ENCODE measurements around the gene CASP12. TPM values are rescaled to one million over a fixed set of nuclear protein-coding genes. Genes with fewer than 3 reads are reported as not detected.

Gene CASP12
- total and polyA plus RNA-seq, 4 donors = 0.46 to 1.7 (median 0.92) TPM

DNA sequence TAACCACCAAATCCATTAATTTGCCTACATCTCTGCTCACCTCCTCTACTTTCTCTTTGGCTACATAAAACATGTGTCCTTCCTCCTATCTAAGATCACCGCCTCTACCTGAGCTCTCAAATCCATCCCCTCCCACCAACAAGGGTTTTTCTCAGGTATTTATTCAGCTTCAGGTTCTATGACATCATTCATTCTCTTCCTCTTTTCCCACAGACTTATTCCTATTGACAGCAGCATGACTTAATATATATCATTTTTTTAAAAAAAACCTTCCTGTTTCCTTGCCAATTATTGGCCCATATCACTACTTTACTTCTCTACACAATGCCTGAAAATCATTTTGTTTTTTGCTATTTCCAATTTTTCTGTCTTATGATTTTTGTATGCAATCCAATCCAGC is 4.4 kb downstream of the CASP12 start:
- Histone ChIP-seq H3K9me3 (ENCODE audit: control insufficient read depth, insufficient read depth, low read length) (no peaks in the 10 kb centered on the region), H3K27me3 (ENCODE audit: control insufficient read depth, insufficient read depth, low read length) (no peaks in the 10 kb centered on the region), H3K27ac (ENCODE audit: low read depth, low read length) (no peak overlapping the region), H3K36me3 (ENCODE audit: control insufficient read depth, insufficient read depth, low read length) (no peaks in the 10 kb centered on the region), H3K4me1 (ENCODE audit: control insufficient read depth, insufficient read depth, low read length) (no peaks in the 10 kb centered on the region), H3K4me3 (ENCODE audit: low read depth, low read length) (no peak overlapping the region)
- WGBS (ENCODE audit: insufficient coverage) = 100% methylated on average over 1 of the region's 1 CpG
- DNase-seq (ENCODE audit: low read depth in 4 of 6, low spot score in 6 of 6) = no peak

DNA sequence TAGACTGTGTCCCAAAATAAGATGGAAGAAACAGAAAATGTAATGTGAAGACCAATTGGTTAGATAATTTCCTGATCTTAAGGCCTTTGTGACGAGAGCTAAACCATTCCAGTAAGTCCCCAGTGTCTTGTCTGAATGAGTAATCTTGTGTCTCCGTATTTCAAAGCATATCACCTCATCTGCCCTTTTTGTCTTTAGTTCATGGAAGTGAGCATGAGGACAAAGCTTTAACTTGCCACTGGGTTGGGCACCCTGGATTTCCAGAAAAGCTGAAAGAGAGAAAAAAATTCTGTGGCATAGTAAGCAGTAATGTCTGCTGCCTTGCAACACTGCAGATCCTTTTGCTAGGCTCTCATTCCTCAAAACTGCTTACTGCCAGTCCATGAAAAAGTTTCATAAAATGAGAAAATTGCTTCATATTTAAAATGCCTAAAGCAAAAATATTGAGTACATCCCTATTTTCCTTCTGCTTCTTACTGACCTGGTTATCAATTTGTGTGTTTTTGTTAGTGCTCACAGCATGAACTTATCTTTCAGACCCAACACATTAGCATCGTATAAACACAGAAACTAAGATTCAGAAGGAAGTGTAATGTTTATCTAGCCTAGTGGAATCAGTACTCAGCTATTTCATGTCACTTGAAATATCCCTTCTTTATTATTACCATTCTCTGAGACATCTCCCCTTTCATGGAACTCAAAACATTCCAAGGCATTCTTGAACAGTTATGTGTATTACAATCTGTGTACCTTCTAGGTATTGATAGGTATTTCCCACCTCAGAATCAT is 5.3 kb downstream of the CASP12 start:
- no peaks in the 10 kb centered on the region for H3K4me1 ChIP-seq (ENCODE audit: control insufficient read depth, insufficient read depth, low read length)
- no peak for DNase-seq (ENCODE audit: low read depth in 4 of 6, low spot score in 6 of 6)
- H3K9me3 ChIP-seq (ENCODE audit: control insufficient read depth, insufficient read depth, low read length) = no peaks in the 10 kb centered on the region
- no peaks in the 10 kb centered on the region for H3K36me3 ChIP-seq (ENCODE audit: control insufficient read depth, insufficient read depth, low read length)
- H3K27me3 ChIP-seq (ENCODE audit: control insufficient read depth, insufficient read depth, low read length) = no peaks in the 10 kb centered on the region
- H3K4me3 ChIP-seq (ENCODE audit: low read depth, low read length) = no peak overlapping the region
- no CpG with 5 or more reads among the region's 3 CpGs for WGBS (ENCODE audit: insufficient coverage)
- H3K27ac ChIP-seq (ENCODE audit: low read depth, low read length) = no peak overlapping the region

DNA sequence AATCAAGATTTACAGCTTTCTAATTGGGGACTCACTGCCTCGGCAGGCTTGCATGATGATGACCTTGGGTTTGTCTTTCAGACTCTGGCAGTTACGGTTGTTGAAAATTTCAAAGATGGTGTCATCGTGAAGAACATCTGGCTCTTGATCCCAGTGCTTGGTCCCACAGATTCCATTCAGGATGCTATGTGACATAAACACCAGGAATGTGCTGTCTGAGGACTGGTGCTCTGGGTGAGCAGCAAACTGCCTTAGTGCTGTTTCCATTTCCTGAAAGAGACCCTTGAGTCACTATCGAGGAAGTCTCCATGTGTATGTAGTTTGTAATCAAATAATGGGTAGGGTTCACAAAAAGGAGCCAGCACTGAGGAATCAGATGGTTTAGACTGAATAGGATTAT is 7.1 kb downstream of the CASP12 start:
- Histone ChIP-seq H3K27me3 (ENCODE audit: control insufficient read depth, insufficient read depth, low read length) (no peaks in the 10 kb centered on the region), H3K4me1 (ENCODE audit: control insufficient read depth, insufficient read depth, low read length) (no peaks in the 10 kb centered on the region), H3K27ac (ENCODE audit: low read depth, low read length) (no peak overlapping the region), H3K9me3 (ENCODE audit: control insufficient read depth, insufficient read depth, low read length) (no peaks in the 10 kb centered on the region), H3K36me3 (ENCODE audit: control insufficient read depth, insufficient read depth, low read length) (no peaks in the 10 kb centered on the region), H3K4me3 (ENCODE audit: low read depth, low read length) (no peak overlapping the region)
- DNase-seq (ENCODE audit: low read depth in 4 of 6, low spot score in 6 of 6) = no peak
- WGBS (ENCODE audit: insufficient coverage) = 82% methylated on average over 4 of the region's 4 CpGs

DNA sequence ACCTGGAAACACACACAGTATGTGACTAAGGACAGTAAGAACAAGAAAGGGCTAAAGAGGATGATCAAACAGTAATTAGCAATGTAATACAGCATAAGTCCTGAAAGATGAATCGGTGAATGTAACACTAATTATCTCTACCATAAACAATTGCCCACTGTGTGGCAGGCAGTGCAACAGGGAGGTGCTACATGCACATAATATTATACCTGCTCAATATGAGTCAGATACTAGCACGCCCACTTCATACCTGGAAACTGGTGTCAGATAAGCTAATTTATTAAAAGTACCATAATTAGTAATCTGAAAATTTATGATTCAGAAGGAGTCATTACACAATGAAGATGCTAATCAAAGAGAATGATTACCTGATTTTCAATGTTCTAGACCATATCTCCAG is 14.9 kb downstream of the CASP12 start:
- Histone ChIP-seq H3K27me3 (ENCODE audit: control insufficient read depth, insufficient read depth, low read length) (no peaks in the 10 kb centered on the region), H3K36me3 (ENCODE audit: control insufficient read depth, insufficient read depth, low read length) (no peaks in the 10 kb centered on the region), H3K9me3 (ENCODE audit: control insufficient read depth, insufficient read depth, low read length) (no peaks in the 10 kb centered on the region), H3K4me3 (ENCODE audit: low read depth, low read length) (no peak overlapping the region), H3K4me1 (ENCODE audit: control insufficient read depth, insufficient read depth, low read length) (no peaks in the 10 kb centered on the region), H3K27ac (ENCODE audit: low read depth, low read length) (no peak overlapping the region)
- no CpG with 5 or more reads among the region's 2 CpGs for WGBS (ENCODE audit: insufficient coverage)
- DNase-seq (ENCODE audit: low read depth in 4 of 6, low spot score in 6 of 6) = no peak

DNA sequence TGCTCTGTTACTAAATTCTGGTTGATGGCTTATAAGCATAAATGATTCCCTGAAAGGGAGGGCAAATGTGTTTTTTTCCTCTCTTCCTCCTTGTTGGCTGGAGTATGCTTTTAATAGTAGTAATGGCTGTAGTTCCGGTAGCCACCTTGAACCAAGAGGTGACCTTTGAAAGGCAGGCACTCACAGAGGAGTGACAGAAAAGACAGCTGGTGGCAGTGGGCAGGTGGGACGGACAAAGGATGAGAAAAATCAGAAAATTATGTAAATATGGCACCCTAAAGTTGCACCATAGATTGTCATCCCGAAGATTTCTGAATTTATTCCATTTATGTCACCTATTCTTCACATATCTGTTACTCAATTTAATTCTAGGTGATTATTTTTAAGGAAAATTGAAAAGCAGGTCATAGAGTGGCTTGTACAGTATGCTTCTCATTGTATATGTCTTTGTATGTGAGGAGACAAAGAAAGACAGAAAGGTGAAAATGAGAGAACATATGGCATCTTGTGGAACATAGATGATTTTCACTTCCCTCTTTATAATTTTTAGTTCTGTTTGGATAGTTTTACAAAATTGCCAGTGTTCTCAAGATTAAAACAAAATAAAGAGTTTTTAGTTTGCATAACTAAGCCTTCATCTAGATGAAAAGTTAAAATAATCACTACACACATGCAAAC is 17.0 kb downstream of the CASP12 start:
- 100% methylated on average over 1 of the region's 3 CpGs for WGBS (ENCODE audit: insufficient coverage)
- Histone ChIP-seq H3K9me3 (ENCODE audit: control insufficient read depth, insufficient read depth, low read length) (no peaks in the 10 kb centered on the region), H3K27ac (ENCODE audit: low read depth, low read length) (no peak overlapping the region), H3K36me3 (ENCODE audit: control insufficient read depth, insufficient read depth, low read length) (no peaks in the 10 kb centered on the region), H3K4me1 (ENCODE audit: control insufficient read depth, insufficient read depth, low read length) (no peaks in the 10 kb centered on the region), H3K27me3 (ENCODE audit: control insufficient read depth, insufficient read depth, low read length) (no peaks in the 10 kb centered on the region), H3K4me3 (ENCODE audit: low read depth, low read length) (no peak overlapping the region)
- DNase-seq (ENCODE audit: low read depth in 4 of 6, low spot score in 6 of 6) = no peak

- no peak overlapping the region for H3K4me3 ChIP-seq (ENCODE audit: low read depth, low read length)
- no peaks in the 10 kb centered on the region for H3K36me3 ChIP-seq (ENCODE audit: control insufficient read depth, insufficient read depth, low read length)
- no peaks in the 10 kb centered on the region for H3K4me1 ChIP-seq (ENCODE audit: control insufficient read depth, insufficient read depth, low read length)
- H3K27me3 ChIP-seq (ENCODE audit: control insufficient read depth, insufficient read depth, low read length) = no peaks in the 10 kb centered on the region
- no peak overlapping the region for H3K27ac ChIP-seq (ENCODE audit: low read depth, low read length)
- no peak for DNase-seq (ENCODE audit: low read depth in 4 of 6, low spot score in 6 of 6)
- 100% methylated on average over 4 of the region's 5 CpGs for WGBS (ENCODE audit: insufficient coverage)
- H3K9me3 ChIP-seq (ENCODE audit: control insufficient read depth, insufficient read depth, low read length) = no peaks in the 10 kb centered on the region
Measured at GRCh38 chr11:104879514-104880190, 18.6 kb downstream of the CASP12 start.

GRCh38 chr11:104876861-104877431 is 21.3 kb downstream of the CASP12 start:
- no peak for DNase-seq (ENCODE audit: low read depth in 4 of 6, low spot score in 6 of 6)
- H3K4me3 ChIP-seq (ENCODE audit: low read depth, low read length) = no peak overlapping the region
- H3K9me3 ChIP-seq (ENCODE audit: control insufficient read depth, insufficient read depth, low read length) = no peaks in the 10 kb centered on the region
- no peak overlapping the region for H3K27ac ChIP-seq (ENCODE audit: low read depth, low read length)
- H3K36me3 ChIP-seq (ENCODE audit: control insufficient read depth, insufficient read depth, low read length) = no peaks in the 10 kb centered on the region
- no CpG with 5 or more reads among the region's 5 CpGs for WGBS (ENCODE audit: insufficient coverage)
- no peaks in the 10 kb centered on the region for H3K27me3 ChIP-seq (ENCODE audit: control insufficient read depth, insufficient read depth, low read length)
- no peaks in the 10 kb centered on the region for H3K4me1 ChIP-seq (ENCODE audit: control insufficient read depth, insufficient read depth, low read length)

DNA sequence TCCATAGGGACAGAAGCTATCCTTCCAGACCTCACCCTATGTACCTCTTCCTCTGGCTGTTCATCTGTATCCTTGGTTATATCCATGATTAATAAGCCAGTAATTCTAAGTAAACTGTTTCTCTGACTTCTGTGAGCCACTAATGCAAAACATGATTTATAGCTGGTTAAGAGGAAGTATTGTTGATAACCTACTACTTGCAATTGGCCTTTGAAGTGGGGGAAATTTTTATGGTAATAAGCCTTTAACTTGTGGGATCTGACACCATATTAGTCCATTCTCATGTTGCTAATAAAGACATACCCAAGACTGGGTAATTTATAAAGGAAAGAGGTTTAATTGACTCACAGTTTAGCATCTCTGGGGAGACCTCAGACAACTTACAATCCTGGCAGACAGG is 21.9 kb downstream of the CASP12 start:
- Histone ChIP-seq H3K9me3 (ENCODE audit: control insufficient read depth, insufficient read depth, low read length) (no peaks in the 10 kb centered on the region), H3K4me1 (ENCODE audit: control insufficient read depth, insufficient read depth, low read length) (no peaks in the 10 kb centered on the region), H3K4me3 (ENCODE audit: low read depth, low read length) (no peak overlapping the region), H3K27ac (ENCODE audit: low read depth, low read length) (no peak overlapping the region), H3K36me3 (ENCODE audit: control insufficient read depth, insufficient read depth, low read length) (no peaks in the 10 kb centered on the region), H3K27me3 (ENCODE audit: control insufficient read depth, insufficient read depth, low read length) (no peaks in the 10 kb centered on the region)
- DNase-seq (ENCODE audit: low read depth in 4 of 6, low spot score in 6 of 6) = no peak

- 78% methylated on average over 5 of the region's 8 CpGs for WGBS (ENCODE audit: insufficient coverage)
- Histone ChIP-seq H3K4me3 (ENCODE audit: low read depth, low read length) (no peak overlapping the region), H3K27ac (ENCODE audit: low read depth, low read length) (no peak overlapping the region), H3K36me3 (ENCODE audit: control insufficient read depth, insufficient read depth, low read length) (no peaks in the 10 kb centered on the region), H3K9me3 (ENCODE audit: control insufficient read depth, insufficient read depth, low read length) (no peaks in the 10 kb centered on the region), H3K27me3 (ENCODE audit: control insufficient read depth, insufficient read depth, low read length) (no peaks in the 10 kb centered on the region), H3K4me1 (ENCODE audit: control insufficient read depth, insufficient read depth, low read length) (no peaks in the 10 kb centered on the region)
- DNase-seq (ENCODE audit: low read depth in 4 of 6, low spot score in 6 of 6) = no peak
Measured at GRCh38 chr11:104873252-104873651, 25.0 kb downstream of the CASP12 start.

Measured in spinal cord (tissue), 10 donors.